GM12875 (cell line): Measurements from ENCODE around the gene TGFB2.
"Not testable (repeated sequence)": the region's sequence is repeated elsewhere in the genome, so short reads cannot be mapped to it uniquely, and the experiment has no call there.

Source experiments
- H3K4me3 ChIP-seq: one replicate; pipeline ENCODE4 v1.5.1; 2011; ENCODE audit warnings: low read depth, low read length, control low read depth
- CTCF ChIP-seq: IDR thresholded peaks from 2 replicates; pipeline ENCODE4 v1.5.1; 2011; ENCODE audit warnings: low read depth, mild to moderate bottlenecking, control low read depth, inconsistent platforms, low read length, moderate library complexity, borderline replicate concordance; ENCODE audit not compliant: insufficient read depth

Gene TGFB2

GRCh38 chr1:218315638-218316037 is 29.5 kb upstream of the TGFB2 start:
- TF ChIP-seq CTCF: no peak
- H3K4me3 ChIP-seq: no peak overlapping the region

- no peak for TF ChIP-seq CTCF
- H3K4me3 ChIP-seq: no peak overlapping the region
These were observed 28.1 kb upstream of the TGFB2 start for GRCh38 chr1:218317061-218317460.

GRCh38 chr1:218320182-218320581 is 25.0 kb upstream of the TGFB2 start:
- not testable (repeated sequence) for H3K4me3 ChIP-seq

- TF ChIP-seq CTCF: no peak
- H3K4me3 ChIP-seq: no peak overlapping the region
These were observed 22.4 kb upstream of the TGFB2 start for GRCh38 chr1:218322762-218323161.

GRCh38 chr1:218323568-218324225 is 21.4 kb upstream of the TGFB2 start:
- H3K4me3 ChIP-seq: no peak overlapping the region
- no peak for TF ChIP-seq CTCF

- TF ChIP-seq CTCF: no peak
- H3K4me3 ChIP-seq: no peak overlapping the region
These were observed 20.9 kb upstream of the TGFB2 start for GRCh38 chr1:218324226-218324580.

GRCh38 chr1:218328769-218329168 is 16.4 kb upstream of the TGFB2 start:
- no peak overlapping the region for H3K4me3 ChIP-seq
- TF ChIP-seq CTCF: no peak
